GM12891 (cell line): Measurements from ENCODE around the gene VNN1. TPM values are rescaled to one million over a fixed set of nuclear protein-coding genes. Genes with fewer than 3 reads are reported as not detected.

Experiments
- DNase-seq: peaks from one replicate; pipeline ENCODE4 v3.0.0; 2011; ENCODE audit warnings: low spot score; ENCODE audit not compliant: insufficient read length
- FAIRE-seq: peaks from 2 replicates; lab custom pipeline; 2011; peaks lifted over from hg19 to GRCh38; lab: Jason Lieb, UNC
- PAX5 ChIP-seq: IDR thresholded peaks from 2 replicates; pipeline ENCODE4 v1.6.1; 2011; ENCODE audit warnings: low read length, moderate library complexity, mild to moderate bottlenecking; ENCODE audit not compliant: insufficient read depth, severe bottlenecking
- POLR2A ChIP-seq: IDR thresholded peaks from 2 replicates; pipeline ENCODE4 v1.6.1; 2011; ENCODE audit warnings: low read depth, low read length, control low read depth
- POLR2AphosphoS5 ChIP-seq: IDR thresholded peaks from 2 replicates; pipeline ENCODE4 v1.6.1; 2011; ENCODE audit warnings: low read depth, low read length, control low read depth
- POU2F2 ChIP-seq: IDR thresholded peaks from 2 replicates; pipeline ENCODE4 v1.6.1; 2011; ENCODE audit warnings: low read depth, mild to moderate bottlenecking, control low read depth, low read length, moderate library complexity
- SPI1 ChIP-seq: IDR thresholded peaks from 2 replicates; pipeline ENCODE4 v1.6.1; 2011; ENCODE audit warnings: low read depth, low read length, control low read depth
- TAF1 ChIP-seq: IDR thresholded peaks from 2 replicates; pipeline ENCODE4 v1.6.1; 2011; ENCODE audit warnings: low read depth, low read length, control low read depth
- polyA plus RNA-seq: library from polyadenylated mRNA; unstranded; fragments of >200 nt; gene quantifications from one replicate; pipeline ENCODE4 v1.2.1, GENCODE V29; 2012; ENCODE audit warnings: low read depth, missing spikeins, inconsistent platforms; ENCODE audit not compliant: missing spikeins

The VNN1 gene, protein sequence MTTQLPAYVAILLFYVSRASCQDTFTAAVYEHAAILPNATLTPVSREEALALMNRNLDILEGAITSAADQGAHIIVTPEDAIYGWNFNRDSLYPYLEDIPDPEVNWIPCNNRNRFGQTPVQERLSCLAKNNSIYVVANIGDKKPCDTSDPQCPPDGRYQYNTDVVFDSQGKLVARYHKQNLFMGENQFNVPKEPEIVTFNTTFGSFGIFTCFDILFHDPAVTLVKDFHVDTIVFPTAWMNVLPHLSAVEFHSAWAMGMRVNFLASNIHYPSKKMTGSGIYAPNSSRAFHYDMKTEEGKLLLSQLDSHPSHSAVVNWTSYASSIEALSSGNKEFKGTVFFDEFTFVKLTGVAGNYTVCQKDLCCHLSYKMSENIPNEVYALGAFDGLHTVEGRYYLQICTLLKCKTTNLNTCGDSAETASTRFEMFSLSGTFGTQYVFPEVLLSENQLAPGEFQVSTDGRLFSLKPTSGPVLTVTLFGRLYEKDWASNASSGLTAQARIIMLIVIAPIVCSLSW
- 0.03 TPM for polyA plus RNA-seq

GRCh38 chr6:132713352-132714134 lies at the start of gene VNN1:
TSS of gene VNN1 (minus strand) at chr6:132714055. CDS start at chr6:132714035, 20 bp downstream.
- FAIRE-seq (no peak), DNase-seq (no peak)
- TF ChIP-seq POU2F2 (no peak), SPI1 (peak; percentile 79), POLR2AphosphoS5 (no peak), TAF1 (no peak)

GRCh38 chr6:132763269-132763668 lies 49.4 kb upstream of the VNN1 start:
- FAIRE-seq (peak; percentile 70), DNase-seq (peak; percentile 36)
- no peak for TF ChIP-seq PAX5
- TF ChIP-seq SPI1, result peak; percentile 90

DNA sequence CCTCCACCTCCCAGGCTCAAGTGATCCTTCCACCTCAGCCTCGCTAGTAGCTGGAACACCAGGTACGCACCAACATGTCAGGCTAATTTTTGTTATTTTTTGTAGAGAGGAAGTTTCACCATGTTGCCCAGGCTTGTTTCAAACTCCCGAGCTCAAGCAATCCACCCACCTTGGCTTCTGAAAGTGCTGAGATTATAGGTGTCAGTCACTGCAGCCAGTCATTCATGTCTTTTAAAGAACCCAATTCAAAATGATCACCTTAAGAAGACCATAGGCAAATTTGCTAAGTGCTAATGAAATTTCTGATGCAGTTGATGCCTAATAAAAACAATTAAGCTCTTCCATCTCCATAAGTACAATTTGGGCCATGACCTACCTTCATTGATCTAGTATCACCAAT lies 46.4 kb upstream of the VNN1 start:
- DNase-seq (no peak), FAIRE-seq (peak; percentile 5)

GRCh38 chr6:132758689-132759088 lies 44.8 kb upstream of the VNN1 start:
- FAIRE-seq (no peak), DNase-seq (no peak)

More for the DNA sequence above, 46.4 kb upstream of the VNN1 start:
- TF ChIP-seq SPI1 (no peak), POLR2A (no peak)

DNA sequence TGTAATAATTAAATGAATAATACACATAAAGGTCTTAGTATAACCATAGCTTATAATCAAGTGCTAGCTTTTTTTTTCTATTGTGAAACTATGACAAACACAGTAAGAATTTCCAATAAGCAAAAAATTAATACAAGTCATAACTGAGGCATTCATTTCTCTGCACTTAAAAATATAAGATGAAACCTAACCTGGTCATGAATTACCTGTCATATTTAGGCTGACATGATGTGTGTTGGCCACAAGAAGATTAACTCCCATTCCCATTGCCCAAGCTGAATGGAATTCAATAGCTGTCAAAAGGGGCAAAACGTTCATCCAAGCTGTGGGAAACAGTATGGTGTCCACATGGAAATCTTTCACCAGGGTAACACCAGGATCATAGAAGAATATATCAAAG lies 38.4 kb upstream of the VNN1 start:
- FAIRE-seq (peak; percentile 16), DNase-seq (no peak)
- TF ChIP-seq POLR2AphosphoS5, result no peak
- TF ChIP-seq SPI1, result no peak

More at GRCh38 chr6:132758689-132759088, 44.8 kb upstream of the VNN1 start:
- TF ChIP-seq POU2F2 (no peak), POLR2AphosphoS5 (no peak), SPI1 (no peak), TAF1 (no peak), PAX5 (no peak), POLR2A (no peak)

DNA sequence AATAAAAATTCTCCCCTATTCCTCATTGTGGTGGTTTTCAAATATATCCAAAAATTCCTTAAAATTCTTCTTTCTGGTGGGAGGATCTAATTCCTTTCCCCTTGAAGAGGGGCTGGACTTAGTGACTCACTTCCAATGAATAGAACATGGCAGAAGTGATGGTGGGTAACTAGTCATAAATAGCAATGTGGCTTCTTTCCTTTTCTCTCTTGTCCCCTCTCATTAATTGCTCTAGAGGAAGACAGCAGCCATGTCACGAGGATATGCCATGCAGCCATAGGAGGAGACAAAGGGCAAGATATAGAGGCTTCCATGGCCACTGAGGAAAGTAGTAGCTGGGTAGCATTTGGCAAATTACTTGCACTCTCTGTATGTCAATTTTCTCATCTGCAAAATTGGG lies 38.0 kb upstream of the VNN1 start:
- TF ChIP-seq POU2F2, result no peak
- TF ChIP-seq POLR2A, result no peak
- TF ChIP-seq PAX5, result no peak
- no peak for TF ChIP-seq SPI1
- TF ChIP-seq POLR2AphosphoS5, result no peak
- TF ChIP-seq TAF1, result no peak
- DNase-seq, result no peak
- peak; percentile 31 for FAIRE-seq

GRCh38 chr6:132751306-132751705 lies 37.5 kb upstream of the VNN1 start:
- no peak for DNase-seq
- FAIRE-seq, result peak; percentile 91
- TF ChIP-seq POLR2A (no peak), SPI1 (peak; percentile 24; the same call in 1 of the 2 replicates)

- FAIRE-seq (no peak), DNase-seq (no peak)
- TF ChIP-seq POU2F2 (no peak), PAX5 (no peak)
Observed at GRCh38 chr6:132750455-132751248, 36.8 kb upstream of the VNN1 start.

DNA sequence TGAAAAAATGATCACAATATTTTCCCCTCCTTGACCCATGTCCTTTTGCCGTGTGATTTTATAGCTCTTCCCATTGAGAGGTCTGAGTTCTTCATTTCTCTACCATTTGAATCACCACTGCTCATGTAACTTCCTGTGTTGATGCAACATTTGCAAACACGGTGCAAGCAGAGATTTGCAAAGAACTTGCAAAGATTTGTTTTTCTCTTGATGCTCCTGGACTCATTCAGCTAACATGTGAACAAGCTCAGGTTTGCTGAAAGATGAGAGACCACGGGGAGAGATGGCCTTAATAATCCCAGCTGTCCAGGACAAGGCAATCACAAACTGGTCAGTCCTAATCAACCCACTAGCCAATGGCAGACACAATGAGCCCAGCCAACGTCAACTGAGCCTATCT lies 35.3 kb upstream of the VNN1 start:
- FAIRE-seq (peak; percentile 85), DNase-seq (no peak)
- TF ChIP-seq PAX5, result no peak
- no peak for TF ChIP-seq SPI1
- TF ChIP-seq POLR2A, result no peak
- TF ChIP-seq TAF1, result no peak
- TF ChIP-seq POLR2AphosphoS5, result no peak
- TF ChIP-seq POU2F2, result no peak

GRCh38 chr6:132748446-132748845 lies 34.6 kb upstream of the VNN1 start:
- no peak for TF ChIP-seq PAX5
- no peak for TF ChIP-seq SPI1
- TF ChIP-seq POU2F2, result no peak
- TF ChIP-seq POLR2AphosphoS5, result no peak
- TF ChIP-seq TAF1, result no peak
- no peak for TF ChIP-seq POLR2A
- no peak for FAIRE-seq
- no peak for DNase-seq
